ENCODE data around the gene EVC2.

EVC2 gene

GRCh38 chr4:5651089-5651488 lies 57.3 kb downstream of the EVC2 start:
- Histone ChIP-seq H3K4me1 (ENCODE audit: control insufficient read depth in 1 of 2, insufficient read depth in 1 of 2, low read depth in 1 of 2, low read length in 1 of 2) (no peaks in the 10 kb centered on the region), H3K4me3 (ENCODE audit: low read depth in 1 of 2, low read length in 1 of 2) (no peak overlapping the region), H3K36me3 (no peaks in the 10 kb centered on the region), H3K9me3 (no peaks in the 10 kb centered on the region), H3K27ac (no peak overlapping the region), H3K27me3 (no peaks in the 10 kb centered on the region)
- no peak for TF ChIP-seq CTCF (IDR thresholded peaks at IDR 0.05)

- H3K4me1 ChIP-seq (ENCODE audit: control insufficient read depth in 1 of 2, insufficient read depth in 1 of 2, low read depth in 1 of 2, low read length in 1 of 2): no peaks in the 10 kb centered on the region
- no peak overlapping the region for H3K27ac ChIP-seq
- no peak overlapping the region for H3K4me3 ChIP-seq (ENCODE audit: low read depth in 1 of 2, low read length in 1 of 2)
- H3K9me3 ChIP-seq: no peaks in the 10 kb centered on the region
- TF ChIP-seq CTCF (IDR thresholded peaks at IDR 0.05): no peak
- no peaks in the 10 kb centered on the region for H3K27me3 ChIP-seq
- H3K36me3 ChIP-seq: no peaks in the 10 kb centered on the region
Observed at GRCh38 chr4:5650040-5650439, 58.3 kb downstream of the EVC2 start.

GRCh38 chr4:5647351-5647750 lies 61.0 kb downstream of the EVC2 start:
- no peaks in the 10 kb centered on the region for H3K27me3 ChIP-seq
- H3K27ac ChIP-seq: no peak overlapping the region
- H3K4me3 ChIP-seq (ENCODE audit: low read depth in 1 of 2, low read length in 1 of 2): no peak overlapping the region
- H3K9me3 ChIP-seq: no peaks in the 10 kb centered on the region
- no peak for TF ChIP-seq CTCF (IDR thresholded peaks at IDR 0.05)
- H3K36me3 ChIP-seq: no peaks in the 10 kb centered on the region
- H3K4me1 ChIP-seq (ENCODE audit: control insufficient read depth in 1 of 2, insufficient read depth in 1 of 2, low read depth in 1 of 2, low read length in 1 of 2): no peaks in the 10 kb centered on the region

GRCh38 chr4:5640096-5640495 lies 68.3 kb downstream of the EVC2 start:
- H3K4me1 ChIP-seq (ENCODE audit: control insufficient read depth in 1 of 2, insufficient read depth in 1 of 2, low read depth in 1 of 2, low read length in 1 of 2): no peaks in the 10 kb centered on the region
- H3K27me3 ChIP-seq: no peaks in the 10 kb centered on the region
- TF ChIP-seq CTCF (IDR thresholded peaks at IDR 0.05): no peak
- H3K4me3 ChIP-seq (ENCODE audit: low read depth in 1 of 2, low read length in 1 of 2): no peak overlapping the region
- no peaks in the 10 kb centered on the region for H3K36me3 ChIP-seq
- H3K27ac ChIP-seq: no peak overlapping the region
- no peaks in the 10 kb centered on the region for H3K9me3 ChIP-seq

GRCh38 chr4:5639556-5639955 lies 68.8 kb downstream of the EVC2 start:
- H3K4me1 ChIP-seq (ENCODE audit: control insufficient read depth in 1 of 2, insufficient read depth in 1 of 2, low read depth in 1 of 2, low read length in 1 of 2): no peaks in the 10 kb centered on the region
- H3K9me3 ChIP-seq: no peaks in the 10 kb centered on the region
- H3K4me3 ChIP-seq (ENCODE audit: low read depth in 1 of 2, low read length in 1 of 2): no peak overlapping the region
- no peaks in the 10 kb centered on the region for H3K36me3 ChIP-seq
- H3K27ac ChIP-seq: no peak overlapping the region
- no peaks in the 10 kb centered on the region for H3K27me3 ChIP-seq
- no peak for TF ChIP-seq CTCF (IDR thresholded peaks at IDR 0.05)

- TF ChIP-seq CTCF (IDR thresholded peaks at IDR 0.05): no peak
- Histone ChIP-seq H3K4me1 (ENCODE audit: control insufficient read depth in 1 of 2, insufficient read depth in 1 of 2, low read depth in 1 of 2, low read length in 1 of 2) (no peaks in the 10 kb centered on the region), H3K4me3 (ENCODE audit: low read depth in 1 of 2, low read length in 1 of 2) (no peak overlapping the region), H3K9me3 (no peaks in the 10 kb centered on the region), H3K27ac (no peak overlapping the region), H3K36me3 (no peaks in the 10 kb centered on the region), H3K27me3 (no peaks in the 10 kb centered on the region)
Observed at GRCh38 chr4:5638976-5639375, 69.4 kb downstream of the EVC2 start.
